Left ventricle myocardium inferior (tissue), 1 donor: ENCODE measurements around the gene RERE. TPM values are rescaled to one million over a fixed set of nuclear protein-coding genes. Genes with fewer than 3 reads are reported as not detected.
A peak's percentile ranks its signal among the peaks of the same experiment; 100 is the strongest.

Source experiments
- DNase-seq: peaks from one replicate; pipeline ENCODE4 v3.0.0-alpha.2; 2020
- H3K27ac ChIP-seq: fragments of 200-600 bp; replicated peaks from 2 replicates; pipeline ENCODE4 v1.8.0; 2021
- H3K27me3 ChIP-seq: fragments of 200-600 bp; 2 replicates; pipeline ENCODE4 v1.8.0; 2021; ENCODE audit warnings: low read depth
- H3K36me3 ChIP-seq: fragments of 200-600 bp; 2 replicates; pipeline ENCODE4 v1.8.0; 2021
- H3K4me1 ChIP-seq: fragments of 200-600 bp; 2 replicates; pipeline ENCODE4 v1.8.0; 2021
- H3K4me3 ChIP-seq: fragments of 200-600 bp; 2 replicates; pipeline ENCODE4 v1.8.0; 2021; ENCODE audit warnings: mild to moderate bottlenecking, moderate library complexity
- H3K9me3 ChIP-seq: fragments of 200-600 bp; replicated peaks from 2 replicates; pipeline ENCODE4 v1.8.0; 2021
- intact Hi-C: fragments of 100-400 bp; cut with micrococcal nuclease; formaldehyde crosslinking; loops from one replicate; pipeline ENCODE4 v1.11.0; 2022
- total RNA-seq: library from RNA; stranded (reverse); fragmentation: NEBNext Ultra II Directional; extraction: Animal tissue kit (Norgen Biotek cat#: 25700); gene quantifications from one replicate; pipeline ENCODE4 v1.2.1, GENCODE V29; 2021
- TF ChIP-seq, protein P1 (sequence below): fragments of 200-600 bp; IDR thresholded peaks from 2 replicates; pipeline ENCODE4 v1.8.0; 2021; ENCODE audit warnings: antibody characterized with exemption, mild to moderate bottlenecking, borderline replicate concordance
- donor health status: DM: no; HTN: yes; CAD: no; lungs with severe emphysema.

RERE gene
- total RNA-seq, 1 donor from 2014 or later, result 141 TPM

DNA sequence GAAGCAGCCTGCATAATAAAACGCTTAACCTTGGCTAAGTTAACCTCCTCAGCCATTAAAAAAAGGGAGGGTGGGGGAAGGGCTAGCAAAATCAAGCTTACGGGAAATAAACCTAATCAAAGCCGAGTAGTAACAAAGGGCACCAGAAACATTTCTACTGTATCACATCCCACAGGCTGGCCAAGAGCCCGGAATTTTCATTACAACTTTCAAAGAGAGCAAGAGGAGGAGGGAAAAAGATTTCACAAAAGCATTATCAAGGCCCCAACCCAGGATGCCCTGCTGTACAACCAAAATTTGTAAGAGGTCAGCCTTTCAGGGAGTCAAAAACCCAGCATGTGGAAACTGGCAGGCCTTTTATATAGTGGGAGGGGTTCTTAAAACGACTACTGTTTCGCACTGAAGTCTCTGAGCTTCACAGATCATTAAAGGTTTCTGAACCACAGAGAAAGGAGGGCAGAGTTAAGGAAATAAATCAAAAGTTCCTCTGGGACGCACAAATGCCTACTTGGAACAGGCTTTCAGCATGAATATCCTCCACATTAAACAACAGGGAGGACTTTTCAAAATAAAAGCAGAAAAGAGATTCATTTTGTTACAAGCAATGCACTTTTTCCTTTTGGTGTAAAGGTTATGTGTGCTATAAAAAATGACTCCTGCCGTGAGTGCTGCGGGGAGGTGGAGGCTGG, 409.1 kb downstream of the RERE start:
- peaks cover 30% of the 10 kb centered on the region for H3K36me3 ChIP-seq
- peak; percentile 66 for DNase-seq
- H3K27ac ChIP-seq, result peak overlapping the region; percentile 98
- H3K9me3 ChIP-seq, result no peaks in the 10 kb centered on the region
- H3K4me1 ChIP-seq, result peaks cover 100% of the 10 kb centered on the region
- intact Hi-C loops, result no loop called here
- TF ChIP-seq, protein P1, sequence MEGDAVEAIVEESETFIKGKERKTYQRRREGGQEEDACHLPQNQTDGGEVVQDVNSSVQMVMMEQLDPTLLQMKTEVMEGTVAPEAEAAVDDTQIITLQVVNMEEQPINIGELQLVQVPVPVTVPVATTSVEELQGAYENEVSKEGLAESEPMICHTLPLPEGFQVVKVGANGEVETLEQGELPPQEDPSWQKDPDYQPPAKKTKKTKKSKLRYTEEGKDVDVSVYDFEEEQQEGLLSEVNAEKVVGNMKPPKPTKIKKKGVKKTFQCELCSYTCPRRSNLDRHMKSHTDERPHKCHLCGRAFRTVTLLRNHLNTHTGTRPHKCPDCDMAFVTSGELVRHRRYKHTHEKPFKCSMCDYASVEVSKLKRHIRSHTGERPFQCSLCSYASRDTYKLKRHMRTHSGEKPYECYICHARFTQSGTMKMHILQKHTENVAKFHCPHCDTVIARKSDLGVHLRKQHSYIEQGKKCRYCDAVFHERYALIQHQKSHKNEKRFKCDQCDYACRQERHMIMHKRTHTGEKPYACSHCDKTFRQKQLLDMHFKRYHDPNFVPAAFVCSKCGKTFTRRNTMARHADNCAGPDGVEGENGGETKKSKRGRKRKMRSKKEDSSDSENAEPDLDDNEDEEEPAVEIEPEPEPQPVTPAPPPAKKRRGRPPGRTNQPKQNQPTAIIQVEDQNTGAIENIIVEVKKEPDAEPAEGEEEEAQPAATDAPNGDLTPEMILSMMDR, result no peak
- peak overlapping the region; percentile 38 for H3K4me3 ChIP-seq
- H3K27me3 ChIP-seq, result no peaks in the 10 kb centered on the region

DNA sequence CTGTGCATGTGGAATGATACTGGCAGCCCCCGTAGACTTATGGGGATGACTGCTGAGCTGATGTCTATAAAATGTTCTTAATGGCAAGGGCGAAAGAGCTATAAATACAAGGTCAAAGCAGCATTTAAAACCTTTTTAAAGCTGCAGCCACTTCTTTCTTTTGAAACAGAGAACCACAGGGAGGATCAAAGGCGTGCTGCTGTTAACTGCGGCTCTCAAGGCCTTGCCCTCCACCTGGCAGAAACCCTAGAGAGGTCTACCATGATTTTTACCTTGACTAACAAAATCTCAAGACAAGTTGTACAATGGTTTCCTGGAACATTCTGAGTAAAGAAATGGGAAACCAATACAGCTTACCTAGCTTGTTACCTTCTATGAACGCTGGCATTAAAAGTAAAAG, 409.8 kb downstream of the RERE start:
- DNase-seq, result no peak
- Histone ChIP-seq H3K9me3 (no peaks in the 10 kb centered on the region), H3K4me3 (peak overlapping the region; percentile 38), H3K36me3 (peaks cover 25% of the 10 kb centered on the region), H3K4me1 (peaks cover 99% of the 10 kb centered on the region), H3K27ac (peak overlapping the region; percentile 98), H3K27me3 (no peaks in the 10 kb centered on the region)
- TF ChIP-seq, protein P1, result no peak
- intact Hi-C loops, result no loop called here

DNA sequence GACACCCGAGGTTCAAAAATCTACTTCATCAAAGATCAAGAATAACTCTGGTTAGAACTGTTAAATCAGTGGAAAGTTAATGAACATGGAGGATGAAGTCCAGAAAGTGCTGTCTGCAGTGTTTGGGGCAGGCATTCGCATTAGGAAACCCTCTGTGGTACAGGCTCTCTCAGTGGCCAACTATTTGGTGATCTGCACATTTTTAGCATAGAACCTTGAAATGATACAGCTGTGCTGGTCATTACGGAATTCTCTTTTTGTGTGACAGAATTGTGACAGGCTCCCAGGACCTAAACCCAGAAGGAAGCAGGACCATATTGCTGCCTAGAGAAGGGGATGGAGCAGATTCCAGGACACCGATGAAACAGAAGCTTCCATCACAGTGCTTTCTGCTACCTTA, 410.5 kb downstream of the RERE start:
- Histone ChIP-seq H3K4me1 (peaks cover 99% of the 10 kb centered on the region), H3K4me3 (no peak overlapping the region), H3K27me3 (no peaks in the 10 kb centered on the region), H3K36me3 (peaks cover 30% of the 10 kb centered on the region), H3K9me3 (no peaks in the 10 kb centered on the region), H3K27ac (peak overlapping the region; percentile 98)
- DNase-seq, result no peak
- intact Hi-C loops, result no loop called here
- TF ChIP-seq, protein P1, result no peak

DNA sequence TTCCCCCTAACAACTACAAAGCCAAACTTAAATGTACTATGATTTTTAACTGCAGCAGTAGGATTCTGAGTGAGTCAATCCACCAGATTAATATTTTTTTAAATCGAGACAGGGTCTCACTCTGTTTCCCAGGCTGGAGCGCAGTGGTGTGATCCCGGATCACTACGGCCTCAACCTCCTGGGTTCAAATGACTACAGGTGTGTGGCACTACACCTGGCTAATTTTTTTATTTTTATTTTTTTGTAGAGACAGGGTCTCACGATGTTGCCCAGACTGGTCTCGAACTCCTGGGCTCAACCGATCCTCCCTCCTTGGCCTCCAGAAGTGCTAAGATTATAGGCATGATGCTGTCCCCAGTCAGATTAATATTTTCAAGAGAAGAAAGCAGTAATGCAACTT, 411.4 kb downstream of the RERE start:
- H3K27me3 ChIP-seq, result no peaks in the 10 kb centered on the region
- H3K4me3 ChIP-seq, result no peak overlapping the region
- H3K36me3 ChIP-seq, result peaks cover 38% of the 10 kb centered on the region
- TF ChIP-seq, protein P1, result no peak
- H3K9me3 ChIP-seq, result no peaks in the 10 kb centered on the region
- H3K27ac ChIP-seq, result peak overlapping the region; percentile 98
- DNase-seq, result no peak
- H3K4me1 ChIP-seq, result peaks cover 99% of the 10 kb centered on the region
- intact Hi-C loops, result no loop called here

GRCh38 chr1:8404460-8405370, 412.7 kb downstream of the RERE start:
- intact Hi-C loops, result no loop called here
- H3K9me3 ChIP-seq, result no peaks in the 10 kb centered on the region
- H3K27me3 ChIP-seq, result no peaks in the 10 kb centered on the region
- H3K36me3 ChIP-seq, result peaks cover 38% of the 10 kb centered on the region
- no peak for DNase-seq
- TF ChIP-seq, protein P1, result no peak
- H3K4me3 ChIP-seq, result no peak overlapping the region
- H3K4me1 ChIP-seq, result peaks cover 89% of the 10 kb centered on the region
- H3K27ac ChIP-seq, result peak overlapping the region; percentile 98
